Prostate gland (tissue), 2 donors: Measurements from ENCODE around the gene APOLD1. TPM values are rescaled to one million over a fixed set of nuclear protein-coding genes. Genes with fewer than 3 reads are reported as not detected.

Experiments used
- DNase-seq: peaks from one replicate; pipeline ENCODE4 v3.0.0-alpha.2; 2019; ENCODE audit warnings: low spot score
- H3K27ac ChIP-seq, 2 donors: fragments of 200-600 bp; sonication (generic); 2 replicates each; pipeline ENCODE4 v1.5.1; 2017 to 2019
- H3K27me3 ChIP-seq: fragments of 200-600 bp; sonication (generic); replicated peaks from 2 replicates; pipeline ENCODE4 v1.5.1; 2019; ENCODE audit not compliant: insufficient read depth
- H3K36me3 ChIP-seq, 2 donors: fragments of 200-600 bp; sonication (generic); 1 replicate in 1 of 2; 2 replicates in 1 of 2; pipeline versions ENCODE4 v1.5.1 to v1.8.1; 2017 to 2019
- H3K4me1 ChIP-seq: fragments of 200-600 bp; sonication (generic); replicated peaks from 2 replicates; pipeline ENCODE4 v1.5.1; 2019
- H3K4me3 ChIP-seq, 2 donors: fragments of 200-600 bp; sonication (generic); 2 replicates each; pipeline ENCODE4 v1.5.1; 2017 to 2019
- H3K9me3 ChIP-seq: fragments of 200-600 bp; sonication (generic); 2 replicates; pipeline ENCODE4 v1.5.1; 2017
- CTCF ChIP-seq, 4 experiments: fragments of 200-600 bp in 2 of 4; fragments of 450-650 bp in 2 of 4; sonication (generic) in 2 of 4; IDR thresholded peaks; 1 replicate in 3 of 4; 2 replicates in 1 of 4; pipeline ENCODE4 v1.5.1; 2016 to 2019; ENCODE audit warnings: antibody characterized with exemption in 4 of 4, mild to moderate bottlenecking in 2 of 4, moderate library complexity in 2 of 4
- POLR2A ChIP-seq: fragments of 450-650 bp; IDR thresholded peaks from one replicate; pipeline ENCODE4 v1.6.1; 2016; ENCODE audit warnings: antibody characterized with exemption, mild to moderate bottlenecking
- POLR2AphosphoS5 ChIP-seq: sonication (generic); formaldehyde crosslinking; IDR thresholded peaks from one replicate; pipeline ENCODE4 v1.6.1; 2017; ENCODE audit warnings: antibody characterized with exemption
- WGBS: methylation state at CpG from one replicate; pipeline ENCODE4 v1.1.5; 2018; 5-methylcytosine and 5-hydroxymethylcytosine counted together
- intact Hi-C: fragments of 100-400 bp; cut with DNase I; formaldehyde crosslinking; loops from one replicate; pipeline ENCODE4 v1.14.2; 2022
- total RNA-seq, 2 donors: library from RNA; depleted of rRNA; stranded (reverse); fragments of >200 nt; gene quantifications; one replicate each; pipeline ENCODE4 v1.1.0, GENCODE V29; 2016

APOLD1 gene
- total RNA-seq, 2 donors from 2014 or later, result 10.7 to 16.1 TPM

- Histone ChIP-seq H3K9me3 (no peaks in the 10 kb centered on the region), H3K36me3 (peaks cover 3 to 10% of the 10 kb centered on the region in 2 donors), H3K4me1 (peaks cover 5% of the 10 kb centered on the region), H3K4me3 (no peak overlapping the region), H3K27ac (no peak overlapping the region), H3K27me3 (no peaks in the 10 kb centered on the region)
- DNase-seq, result no peak
- TF ChIP-seq POLR2A, result no peak
- TF ChIP-seq CTCF (IDR thresholded peaks at IDR 0.05), result no peak
- TF ChIP-seq POLR2AphosphoS5, result no peak
- intact Hi-C loops, result no loop called here
- 93% methylated on average over 6 of the region's 6 CpGs for WGBS
These were observed 36.5 kb downstream of the APOLD1 start for GRCh38 chr12:12821975-12822374.

GRCh38 chr12:12822886-12823285 is 37.4 kb downstream of the APOLD1 start:
- Histone ChIP-seq H3K4me1 (peaks cover 5% of the 10 kb centered on the region), H3K4me3 (no peak overlapping the region), H3K9me3 (no peaks in the 10 kb centered on the region), H3K27ac (no peak overlapping the region), H3K36me3 (peaks cover 3 to 16% of the 10 kb centered on the region in 2 donors), H3K27me3 (no peaks in the 10 kb centered on the region)
- WGBS, result 99% methylated on average over 4 of the region's 4 CpGs
- no peak for DNase-seq
- TF ChIP-seq POLR2A, result no peak
- no peak for TF ChIP-seq CTCF (IDR thresholded peaks at IDR 0.05)
- no peak for TF ChIP-seq POLR2AphosphoS5
- intact Hi-C loops, result no loop called here

GRCh38 chr12:12823300-12823699 is 37.8 kb downstream of the APOLD1 start:
- no peak overlapping the region for H3K4me3 ChIP-seq
- intact Hi-C loops, result no loop called here
- peaks cover 3 to 16% of the 10 kb centered on the region in 2 donors for H3K36me3 ChIP-seq
- WGBS, result 62% methylated on average over 2 of the region's 2 CpGs
- no peaks in the 10 kb centered on the region for H3K9me3 ChIP-seq
- H3K4me1 ChIP-seq, result peaks cover 5% of the 10 kb centered on the region
- DNase-seq, result no peak
- no peak overlapping the region for H3K27ac ChIP-seq
- TF ChIP-seq CTCF (IDR thresholded peaks at IDR 0.05), result no peak
- TF ChIP-seq POLR2A, result no peak
- no peaks in the 10 kb centered on the region for H3K27me3 ChIP-seq

GRCh38 chr12:12823811-12824210 is 38.4 kb downstream of the APOLD1 start:
- Histone ChIP-seq H3K4me1 (peaks cover 5% of the 10 kb centered on the region), H3K36me3 (peaks cover 3 to 16% of the 10 kb centered on the region in 2 donors), H3K9me3 (no peaks in the 10 kb centered on the region), H3K27me3 (no peaks in the 10 kb centered on the region), H3K27ac (no peak overlapping the region), H3K4me3 (no peak overlapping the region)
- intact Hi-C loops, result no loop called here
- DNase-seq, result no peak
- 97% methylated on average over 5 of the region's 5 CpGs for WGBS
- no peak for TF ChIP-seq CTCF (IDR thresholded peaks at IDR 0.05)
- TF ChIP-seq POLR2A, result no peak
- no peak for TF ChIP-seq POLR2AphosphoS5

- Histone ChIP-seq H3K4me3 (no peak overlapping the region), H3K4me1 (no peaks in the 10 kb centered on the region), H3K9me3 (no peaks in the 10 kb centered on the region), H3K36me3 (no peaks in the 10 kb centered on the region), H3K27me3 (no peaks in the 10 kb centered on the region), H3K27ac (no peak overlapping the region)
- TF ChIP-seq CTCF (IDR thresholded peaks at IDR 0.05) (no peak), POLR2A (no peak), POLR2AphosphoS5 (peak; percentile 48)
- 79% methylated on average over 7 of the region's 7 CpGs for WGBS
- intact Hi-C loops, result no loop called here
- DNase-seq, result peak; percentile 9
These were observed 50.1 kb downstream of the APOLD1 start for GRCh38 chr12:12835378-12836146.
